Renal cortex interstitium (tissue), 11 donors: ENCODE measurements around the gene AUTS2. TPM values are rescaled to one million over a fixed set of nuclear protein-coding genes. Genes with fewer than 3 reads are reported as not detected.

Experiments used
- DNase-seq, 11 donors: peaks; one replicate each; pipeline ENCODE4 v3.0.0-alpha.2; 2013; ENCODE audit warnings: low read depth in 9 of 11, low spot score in 4 of 11; ENCODE audit errors: extremely low read depth in 1 of 11
- polyA plus RNA-seq, 3 donors: library from polyadenylated mRNA; unstranded; fragments of 120-200 nt; gene quantifications; one replicate each; pipeline ENCODE4 v1.2.1, GENCODE V29; 2013; ENCODE audit not compliant: insufficient read length in 3 of 3

Gene AUTS2
- polyA plus RNA-seq, 3 donors = 78.0 to 102 (median 90.7) TPM

DNA sequence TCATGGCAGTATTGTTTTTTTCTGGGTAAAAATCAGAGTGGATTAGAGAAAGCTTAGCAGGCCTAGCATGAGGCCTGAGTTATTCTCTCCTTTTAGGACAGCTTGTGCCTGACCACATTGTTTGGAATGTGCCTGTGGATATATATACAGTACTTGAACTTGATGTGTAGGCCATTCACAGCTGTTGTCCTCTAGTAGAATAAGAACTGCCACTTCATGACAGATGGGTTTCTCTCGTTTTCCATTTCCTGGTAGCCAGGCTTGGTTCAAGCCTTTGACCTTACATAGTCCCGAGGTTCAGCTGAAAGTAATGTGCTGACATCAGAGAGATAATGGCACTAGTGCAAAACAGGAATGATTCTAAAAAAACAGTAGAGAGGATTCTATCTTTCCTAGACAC is 473.9 kb downstream of the AUTS2 start:
- DNase-seq = peak in 3 of 11 donors; percentile 39 to 51 (median 39)

DNA sequence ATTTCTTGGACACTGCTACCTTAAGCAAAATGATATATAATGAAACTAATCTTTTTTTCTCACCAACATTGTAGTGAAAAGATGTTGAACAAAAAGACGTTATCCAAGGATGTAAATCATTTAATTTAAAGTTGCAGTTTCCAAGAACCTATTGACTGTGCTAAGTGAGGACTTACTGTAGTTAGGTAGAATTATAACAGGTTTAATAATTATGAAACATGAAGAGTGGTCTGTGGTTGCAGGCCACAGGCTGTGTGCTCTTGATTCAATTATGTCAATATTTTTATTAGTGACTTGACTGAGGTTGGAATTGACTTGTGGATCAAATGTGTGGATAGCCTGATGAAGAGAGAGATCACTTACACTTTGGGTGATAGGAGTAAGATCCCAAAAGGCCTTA is 478.1 kb downstream of the AUTS2 start:
- no peak for DNase-seq

DNA sequence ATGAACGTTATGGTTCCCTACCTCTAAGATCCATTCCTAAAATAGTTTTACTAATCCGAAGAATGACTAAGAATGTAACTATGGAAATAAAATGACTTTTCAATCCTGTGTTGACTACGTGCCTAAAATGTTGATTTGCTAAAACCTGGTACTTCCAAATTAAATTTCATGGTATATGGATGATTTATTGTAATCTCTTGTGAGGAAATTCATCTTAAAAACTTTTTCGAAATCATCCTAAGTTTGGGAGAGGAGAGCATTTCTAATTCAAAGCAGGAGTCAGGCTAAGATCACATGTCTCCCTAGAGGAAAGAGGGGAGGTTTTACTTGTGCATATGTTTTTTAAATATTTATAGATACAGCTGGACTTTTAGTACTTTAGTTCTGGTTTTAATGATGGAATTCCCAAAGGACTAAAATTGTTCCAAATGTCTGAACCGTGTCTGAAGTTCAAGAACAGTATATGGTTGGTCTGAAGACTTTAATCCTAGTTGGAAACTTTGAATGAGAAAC is 483.9 kb downstream of the AUTS2 start:
- no peak for DNase-seq

DNA sequence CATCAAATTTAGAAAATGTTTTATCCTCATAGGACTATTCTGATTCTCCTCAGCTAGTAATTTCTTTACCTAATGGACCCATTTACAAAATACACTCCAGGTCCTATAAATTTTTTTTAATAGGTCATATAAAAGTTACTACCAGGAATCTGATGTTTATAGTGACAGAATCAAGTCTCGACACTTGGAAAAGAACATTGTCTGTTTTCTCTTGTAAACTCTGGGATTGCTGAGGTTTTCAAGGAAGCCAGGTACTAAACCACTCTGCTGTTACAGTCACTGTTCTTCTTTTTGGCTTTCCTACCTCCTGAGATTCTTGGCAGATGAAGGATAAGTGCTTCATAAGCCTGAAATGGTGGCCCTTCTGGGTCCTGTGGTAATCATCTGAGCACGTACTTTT is 493.1 kb downstream of the AUTS2 start:
- no peak for DNase-seq

DNA sequence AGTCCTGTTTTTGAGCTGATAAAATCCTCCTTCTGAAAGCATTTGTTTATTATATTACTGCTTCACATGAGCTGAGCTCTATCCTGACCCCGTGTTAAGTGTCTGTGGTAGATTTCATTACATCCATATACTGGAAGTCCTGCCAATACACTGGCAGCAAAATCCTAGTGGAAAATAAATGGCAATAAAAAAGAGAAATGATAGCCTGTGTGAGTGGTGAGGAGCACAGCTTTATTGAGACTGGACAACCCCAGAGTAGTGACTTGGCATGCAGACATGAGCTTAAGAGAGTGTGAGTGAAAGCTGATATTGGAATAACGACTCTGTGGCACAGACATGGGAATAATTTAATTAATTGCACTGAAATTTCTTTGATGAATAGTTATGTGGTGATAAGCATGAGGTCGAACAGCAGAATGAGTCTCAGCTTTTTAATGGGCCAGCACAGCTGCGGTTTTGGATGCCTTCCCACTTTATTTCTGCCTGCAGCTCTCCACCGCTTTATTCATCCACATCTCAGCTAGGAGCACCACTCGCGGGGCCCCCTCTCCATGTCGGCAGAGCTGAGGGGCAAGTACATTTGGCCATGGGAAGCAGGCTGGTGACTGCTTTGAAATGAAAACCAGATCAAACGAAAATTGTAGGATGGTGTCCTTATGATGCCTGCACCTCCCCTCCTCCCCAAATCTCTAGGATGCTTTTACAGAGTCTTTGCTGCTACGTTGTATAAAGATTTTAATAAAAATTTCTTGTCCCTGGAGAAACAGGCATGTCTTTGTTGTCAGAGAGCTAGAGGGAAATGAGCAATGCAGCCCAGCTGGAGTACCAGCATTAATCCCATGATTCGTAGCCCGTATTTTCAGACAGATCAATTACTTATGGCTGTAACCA is 494.3 kb downstream of the AUTS2 start:
- DNase-seq = peak in 6 of 11 donors; percentile 33 to 56 (median 48)

DNA sequence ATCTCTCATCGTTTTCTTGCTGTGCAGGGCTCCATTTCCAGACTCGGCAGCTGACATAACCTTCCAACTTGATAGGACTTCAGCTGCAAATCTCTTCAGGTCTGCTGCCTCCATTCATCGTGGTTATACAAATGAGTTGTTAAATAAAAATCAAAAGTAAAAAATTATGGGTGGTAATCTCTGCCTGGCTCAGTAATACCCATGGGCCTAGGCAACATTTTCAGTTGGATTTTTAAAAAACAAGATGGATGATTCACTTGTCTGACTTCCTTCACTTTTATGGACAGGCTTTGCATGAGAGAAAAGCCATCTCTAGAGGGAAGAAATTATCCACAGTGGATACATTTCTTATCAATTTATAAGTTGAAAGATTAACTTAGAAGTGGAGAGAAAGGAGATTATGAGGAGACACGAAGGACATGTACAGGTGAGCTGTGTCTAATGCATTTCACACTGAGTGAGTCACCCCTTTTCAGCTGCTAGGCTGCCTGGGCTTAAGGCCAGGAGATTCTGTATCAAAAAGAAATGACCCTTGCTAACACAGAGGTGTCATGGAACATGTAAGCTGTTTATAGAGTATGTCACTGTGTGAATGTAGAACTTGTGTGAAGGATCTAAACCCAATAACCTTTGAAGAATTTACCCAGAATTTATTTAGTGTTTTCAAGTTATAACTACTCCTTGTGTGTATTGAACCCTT is 495.1 kb downstream of the AUTS2 start:
- DNase-seq = no peak

DNA sequence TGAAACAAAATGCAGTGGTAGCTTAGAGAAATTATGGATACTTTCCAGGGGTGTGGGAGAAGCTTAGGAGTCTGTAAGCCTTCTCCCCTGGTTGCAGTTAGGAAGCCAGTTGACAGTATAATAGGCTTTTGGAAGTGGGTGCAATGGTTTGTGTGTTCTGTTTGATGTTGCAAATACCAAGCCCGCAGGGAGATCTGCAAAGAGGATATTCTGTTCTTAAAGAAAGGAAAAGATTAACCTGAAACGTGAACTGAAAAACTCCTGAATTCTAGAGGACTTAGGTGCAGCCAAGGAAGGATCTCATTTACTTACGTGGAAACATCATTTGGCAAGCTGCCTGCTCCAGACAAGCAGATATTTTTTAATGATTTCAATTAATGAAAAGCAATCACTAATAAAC is 496.6 kb downstream of the AUTS2 start:
- no peak for DNase-seq

DNA sequence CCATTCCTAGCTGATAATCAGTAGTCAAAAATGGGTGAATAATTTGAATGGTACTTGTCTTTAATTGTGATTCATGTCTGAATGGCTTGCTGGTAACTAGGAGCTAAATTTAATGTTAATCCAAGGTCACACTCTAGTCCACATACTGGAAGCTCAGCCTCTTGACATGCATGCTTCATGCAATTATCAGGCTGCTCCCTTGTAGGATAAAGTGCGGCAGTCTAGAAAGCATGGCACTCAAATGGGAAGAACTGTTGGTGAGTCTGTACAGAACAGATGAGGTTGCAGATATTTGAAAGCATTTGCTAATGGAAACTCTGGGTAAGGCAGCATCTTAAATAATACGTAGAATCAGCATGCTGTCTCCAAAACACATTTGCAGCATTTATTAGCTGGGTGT is 499.4 kb downstream of the AUTS2 start:
- DNase-seq = no peak

DNA sequence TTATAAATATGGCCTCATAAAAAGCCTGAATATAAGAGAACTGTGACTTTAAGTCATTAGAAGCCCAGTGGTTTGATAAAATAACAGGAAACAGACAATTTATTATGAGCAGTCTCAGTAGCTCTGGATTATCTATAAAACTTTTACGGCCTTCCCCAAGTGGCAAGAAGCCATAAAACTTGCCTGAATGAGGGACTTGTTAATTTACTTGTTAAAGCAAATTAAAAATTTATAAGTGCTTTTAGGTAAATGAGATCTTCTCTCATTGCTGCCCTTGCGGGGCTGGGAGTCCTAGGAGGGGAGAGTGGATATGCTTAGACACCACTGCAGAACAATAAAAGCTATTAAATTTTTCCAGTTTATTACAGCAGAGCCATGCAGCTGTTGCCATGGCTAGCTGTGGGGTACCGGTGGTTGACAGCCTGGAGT is 499.9 kb downstream of the AUTS2 start:
- no peak for DNase-seq

DNA sequence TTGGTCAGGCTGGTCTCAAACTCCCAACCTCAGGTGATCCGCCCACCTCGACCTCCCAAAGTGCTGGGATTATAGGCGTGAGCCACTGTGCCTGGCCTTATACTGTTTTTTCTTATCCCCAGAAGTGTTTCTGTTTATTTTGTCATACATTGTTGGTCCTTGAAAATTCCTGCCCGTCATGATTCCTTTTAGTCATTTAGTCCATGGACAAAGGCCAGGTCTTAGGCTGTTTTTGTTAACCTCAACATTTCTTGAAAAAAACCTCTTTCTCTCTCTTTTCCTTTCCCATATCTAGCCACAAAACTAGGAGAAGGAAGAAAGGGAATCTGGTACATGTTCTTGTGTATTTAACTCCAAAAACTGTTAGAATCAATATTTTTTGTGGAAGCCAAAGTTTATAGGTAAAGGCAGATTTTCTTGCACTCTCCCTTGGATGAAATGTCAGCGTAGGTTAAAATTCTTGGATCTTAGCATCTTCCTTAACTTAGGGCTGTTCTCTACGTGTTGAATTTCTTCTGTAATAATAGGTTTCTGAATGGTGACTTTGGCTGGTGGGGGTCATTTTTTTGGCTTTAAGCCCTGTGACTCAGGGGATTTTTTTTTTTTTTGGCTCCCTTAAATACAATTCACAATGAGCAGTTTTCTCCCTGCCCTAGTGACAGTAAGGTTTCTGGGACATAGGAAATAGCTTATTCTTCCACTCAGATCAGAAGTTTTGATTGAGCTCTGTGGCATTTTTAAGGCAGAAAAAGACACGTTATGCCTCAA is 500.8 kb downstream of the AUTS2 start:
- DNase-seq = no peak

DNA sequence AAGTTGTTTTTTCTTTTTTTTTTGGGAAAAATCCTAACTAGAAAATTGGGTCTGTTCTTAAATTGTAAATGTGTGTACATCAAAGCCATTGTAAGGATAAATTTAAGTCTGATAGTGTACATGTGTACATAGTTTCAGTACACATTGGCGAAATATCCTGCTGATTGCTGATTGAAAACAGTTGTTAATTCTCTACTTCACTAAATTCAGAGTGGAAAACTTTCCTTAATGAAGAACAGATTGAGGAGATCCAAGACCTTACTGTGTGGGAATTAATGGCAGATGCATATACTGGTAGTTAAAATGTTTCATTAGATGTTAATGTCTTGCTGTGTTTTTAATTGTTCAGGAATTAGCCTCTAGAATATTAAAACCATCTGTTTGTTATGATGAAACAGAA is 506.0 kb downstream of the AUTS2 start:
- DNase-seq = no peak

DNA sequence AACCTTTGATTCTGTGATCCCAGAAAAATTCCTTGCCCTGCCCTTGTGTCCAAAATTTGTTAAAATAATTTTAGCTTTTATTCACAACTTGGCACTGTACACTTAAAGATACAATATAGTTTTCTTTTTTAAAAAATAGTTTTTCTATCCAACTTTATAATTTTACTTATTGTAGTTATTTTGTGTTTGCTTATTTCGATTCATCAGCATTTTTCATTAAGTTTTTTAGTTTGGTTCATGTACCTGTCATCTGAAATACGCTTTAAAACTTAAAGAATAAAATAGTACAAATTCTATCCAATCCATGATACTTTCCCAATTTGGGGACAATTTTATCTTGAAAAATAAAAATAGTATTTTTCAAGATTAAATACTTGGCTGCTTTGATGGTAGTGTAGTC is 514.8 kb downstream of the AUTS2 start:
- DNase-seq = no peak

DNA sequence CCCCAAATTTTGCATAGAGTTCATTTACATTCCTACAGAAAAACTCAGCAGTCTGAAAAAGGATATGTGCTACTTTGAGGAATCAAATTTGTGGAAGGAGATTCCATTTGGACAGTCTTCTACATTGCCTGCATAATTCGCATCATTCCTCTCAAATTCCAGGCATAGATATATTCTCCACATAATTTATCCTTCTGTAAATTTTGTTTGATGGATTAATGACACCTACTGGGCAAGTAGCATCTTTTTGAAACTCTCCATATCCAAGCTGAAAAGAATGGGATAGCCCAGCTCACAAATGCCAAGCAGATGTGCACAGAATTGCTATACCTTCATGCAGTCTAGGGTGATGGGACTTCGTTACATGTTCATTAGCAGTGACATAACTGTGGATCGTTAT is 515.3 kb downstream of the AUTS2 start:
- no peak for DNase-seq

DNA sequence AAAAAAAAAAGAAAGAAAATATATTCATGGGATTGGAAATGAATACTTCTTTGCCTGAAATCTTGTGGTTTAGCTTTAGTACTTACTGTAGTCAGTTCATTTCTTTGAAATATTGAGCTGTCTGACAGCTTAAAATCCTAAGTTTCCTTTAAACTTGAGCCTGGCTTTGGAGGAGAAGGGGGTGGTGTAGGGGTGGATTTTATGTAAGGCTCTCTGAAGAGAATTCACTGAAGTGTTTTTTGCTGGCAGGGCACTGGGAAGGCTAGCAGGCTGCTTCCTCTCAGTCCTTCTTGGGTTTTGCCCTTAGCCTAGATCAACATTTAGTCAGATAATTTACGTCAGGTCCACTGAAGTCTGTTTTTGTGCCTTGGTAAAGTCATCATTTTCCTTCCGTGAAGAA is 516.5 kb downstream of the AUTS2 start:
- no peak for DNase-seq

DNA sequence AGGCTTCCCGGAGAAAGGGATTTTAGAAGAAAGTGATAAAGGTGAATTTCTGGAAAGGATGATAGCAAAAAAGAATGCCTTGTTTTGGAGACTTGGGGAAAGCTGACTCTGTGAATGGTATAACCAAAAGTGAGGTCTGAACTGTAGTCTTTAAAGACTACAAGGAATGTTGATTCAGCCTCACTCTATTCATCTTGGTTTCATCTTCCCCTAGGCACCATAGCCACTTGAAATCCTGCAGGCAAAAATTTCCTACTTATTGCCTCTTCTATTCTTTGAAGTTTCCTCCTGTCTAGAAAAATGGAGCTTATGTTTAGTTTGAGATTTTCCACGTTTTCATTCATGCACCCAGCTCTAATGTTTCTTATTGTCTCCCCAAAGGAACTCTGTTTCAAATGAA is 518.0 kb downstream of the AUTS2 start:
- no peak for DNase-seq

DNA sequence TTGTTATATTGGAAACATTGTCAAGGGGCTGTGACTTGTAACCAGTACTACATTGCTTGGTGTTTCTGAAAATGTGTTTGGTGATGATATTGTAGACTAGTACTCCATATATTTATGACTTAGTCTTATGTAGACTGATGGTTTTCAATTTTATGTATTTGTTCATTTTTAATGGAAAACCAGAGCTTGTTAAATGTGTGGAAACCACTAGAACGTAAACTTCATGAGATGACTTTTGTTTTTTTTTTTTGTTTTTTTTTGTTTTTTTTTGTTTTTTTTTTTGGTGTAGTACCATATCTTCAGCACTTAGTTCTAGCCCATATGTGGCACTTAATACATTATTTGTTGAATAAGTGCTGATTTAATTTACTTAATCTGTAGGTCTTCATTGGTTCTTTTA is 518.6 kb downstream of the AUTS2 start:
- DNase-seq = no peak

DNA sequence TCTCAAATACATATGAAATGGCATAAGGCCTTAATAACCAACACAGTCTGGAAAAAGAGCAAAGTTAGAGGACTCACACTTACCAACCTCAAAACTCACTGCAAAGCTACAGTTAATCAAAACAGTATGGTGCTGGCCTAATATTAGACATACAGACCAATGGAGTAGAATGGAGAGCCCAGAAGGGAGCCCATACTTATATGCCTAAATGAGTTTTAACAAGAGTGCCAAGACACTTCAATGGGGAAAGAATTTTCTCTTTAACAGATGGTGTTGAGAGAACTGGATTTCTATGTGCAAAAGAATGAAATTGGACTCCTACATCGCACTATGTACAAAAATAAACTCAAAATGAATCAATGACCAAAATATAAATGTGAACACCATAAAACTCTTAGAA is 522.6 kb downstream of the AUTS2 start:
- no peak for DNase-seq

DNA sequence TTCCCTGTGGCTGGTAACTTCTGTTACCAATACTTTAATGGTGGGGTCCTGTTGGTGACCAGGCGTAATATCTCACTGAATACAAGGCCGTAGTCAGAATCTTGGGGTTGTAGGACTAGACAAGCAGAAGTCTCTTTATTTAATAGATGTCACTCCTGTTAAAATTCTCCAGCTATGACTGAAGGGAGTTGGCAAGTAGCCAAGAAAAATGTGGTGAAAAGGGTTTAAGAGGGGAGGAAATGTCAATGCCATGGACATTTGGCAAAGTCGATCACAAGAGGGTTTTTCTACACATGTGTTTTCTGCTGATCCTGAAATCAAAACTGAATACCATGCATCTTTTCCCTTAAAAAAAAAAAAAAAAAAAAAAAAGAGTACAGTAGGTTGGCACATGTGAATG is 533.5 kb downstream of the AUTS2 start:
- DNase-seq = no peak

DNA sequence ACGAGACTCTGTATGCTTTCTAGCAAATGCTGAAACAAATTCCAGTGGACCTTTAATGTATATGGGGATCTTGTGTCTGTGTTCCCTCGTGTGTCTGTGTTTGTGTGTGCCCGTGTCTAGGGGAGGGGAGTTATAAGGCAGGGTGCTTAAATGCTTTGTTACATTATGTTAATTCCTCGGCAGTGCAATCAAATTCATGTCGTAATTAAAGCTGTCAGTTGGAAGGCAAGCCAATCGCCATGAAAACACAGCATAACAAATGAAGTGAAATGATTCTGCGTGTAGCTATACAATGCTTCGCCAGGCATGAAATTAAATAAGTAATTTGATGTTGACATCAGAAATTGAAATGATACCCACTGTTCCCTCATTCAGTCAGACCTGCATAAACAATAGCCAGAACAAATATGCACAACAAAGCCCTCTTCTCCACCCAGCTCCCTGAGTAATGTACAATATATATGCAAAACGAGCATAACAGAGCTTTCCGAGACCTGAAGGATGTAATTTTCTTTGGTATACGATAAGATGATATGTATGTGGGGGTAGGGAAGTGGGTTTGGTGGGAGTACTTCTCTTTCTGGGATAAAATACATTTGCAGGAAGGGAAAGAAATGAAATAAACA is 534.1 kb downstream of the AUTS2 start:
- no peak for DNase-seq
